Sigmoid colon (tissue), 7 donors: ENCODE results near the gene CPLX3. TPM values are rescaled to one million over a fixed set of nuclear protein-coding genes. Genes with fewer than 3 reads are reported as not detected.

Experiments
- DNase-seq: peaks from one replicate; pipeline ENCODE4 v3.0.0-alpha.2; 2019
- H3K27ac ChIP-seq, 4 donors: fragments of 200-600 bp; sonication (generic); one replicate each; pipeline ENCODE4 v1.5.1; 2016 to 2019; ENCODE audit warnings: mild to moderate bottlenecking in 1 of 4
- H3K27me3 ChIP-seq, 3 donors: fragments of 200-600 bp; sonication (generic); one replicate each; pipeline ENCODE4 v1.5.1; 2019; ENCODE audit warnings: mild to moderate bottlenecking in 1 of 3
- H3K36me3 ChIP-seq, 4 donors: fragments of 200-600 bp; sonication (generic); one replicate each; pipeline ENCODE4 v1.5.1; 2016 to 2019
- H3K4me1 ChIP-seq, 4 donors: fragments of 200-600 bp; sonication (generic); one replicate each; pipeline ENCODE4 v1.5.1; 2017 to 2019
- H3K4me3 ChIP-seq, 4 donors: fragments of 200-600 bp; sonication (generic); one replicate each; pipeline ENCODE4 v1.5.1; 2017 to 2019; ENCODE audit warnings: mild to moderate bottlenecking in 2 of 4, moderate library complexity in 1 of 4
- H3K9me3 ChIP-seq, 4 donors: fragments of 200-600 bp in 3 of 4; sonication (generic) in 3 of 4; one replicate each; pipeline versions ENCODE4 v1.5.1 to v1.6.1; 2013 to 2019
- CTCF ChIP-seq, 4 experiments: fragments of 450-650 bp in 3 of 4; fragments of 200-600 bp in 1 of 4; IDR thresholded peaks; one replicate each; pipeline ENCODE4 v1.5.1; 2016 to 2019; ENCODE audit warnings: antibody characterized with exemption in 4 of 4, mild to moderate bottlenecking in 3 of 4, moderate library complexity in 2 of 4
- EP300 ChIP-seq, 4 donors: sonication (generic); formaldehyde crosslinking; IDR thresholded peaks; one replicate each; pipeline ENCODE4 v1.6.1; 2017; ENCODE audit warnings: antibody characterized with exemption in 4 of 4
- POLR2A ChIP-seq, 2 donors: fragments of 450-650 bp; IDR thresholded peaks; one replicate each; pipeline ENCODE4 v1.6.1; 2016; ENCODE audit warnings: antibody characterized with exemption in 2 of 2, mild to moderate bottlenecking in 2 of 2, moderate library complexity in 2 of 2
- POLR2AphosphoS5 ChIP-seq, 4 donors: sonication (generic); formaldehyde crosslinking; IDR thresholded peaks; one replicate each; pipeline ENCODE4 v1.6.1; 2017; ENCODE audit warnings: antibody characterized with exemption in 4 of 4
- WGBS, 2 donors: extraction: QIAGEN DNeasy Blood & Tissue Kit; methylation state at CpG; one replicate each; pipeline ENCODE4 v1.1.7; 2013; 5-methylcytosine and 5-hydroxymethylcytosine counted together
- intact Hi-C: fragments of 100-400 bp; cut with DNase I; formaldehyde crosslinking; loops from one replicate; pipeline ENCODE4 v1.15.1; 2023
- polyA plus RNA-seq, 3 donors: library from polyadenylated mRNA; stranded (reverse); fragments of 200-250 nt; gene quantifications; one replicate each; pipeline ENCODE4 v1.2.3, GENCODE V29; 2013
- total RNA-seq, 4 donors: library from RNA; depleted of rRNA; stranded (reverse); fragments of >200 nt; gene quantifications; one replicate each; pipeline ENCODE4 v1.1.0, GENCODE V29; 2016
- donor health status: healthy with polysubstance abuse.
- donor health status: Bipolar disorder and iron deficiency.
- donor health status: healthy.

Gene CPLX3
- total and polyA plus RNA-seq, 7 donors: 0.28 to 0.41 TPM; not detected in 5

GRCh38 chr15:74809956-74810355, 16.5 kb upstream of the CPLX3 start:
- peaks cover 0 to 6% (median 2%) of the 10 kb centered on the region in 4 donors for H3K4me1 ChIP-seq
- no peaks in the 10 kb centered on the region for H3K27me3 ChIP-seq
- no peaks in the 10 kb centered on the region for H3K9me3 ChIP-seq
- TF ChIP-seq CTCF (IDR thresholded peaks at IDR 0.05) (no peak), POLR2AphosphoS5 (IDR thresholded peaks at IDR 0.05) (no peak), EP300 (IDR thresholded peaks at IDR 0.05) (no peak), POLR2A (IDR thresholded peaks at IDR 0.05) (no peak)
- no peak overlapping the region for H3K4me3 ChIP-seq
- intact Hi-C loops: no loop called here
- no peaks in the 10 kb centered on the region for H3K36me3 ChIP-seq
- 86 to 89% methylated on average over 3 of the region's 3 CpGs for WGBS, 2 donors
- no peak for DNase-seq
- H3K27ac ChIP-seq: no peak overlapping the region

- Histone ChIP-seq H3K4me3 (no peak within 1 kb of the TSS), H3K4me1 (peaks cover 0 to 25% (median 18%) of the 10 kb centered on the region in 4 donors), H3K36me3 (no peaks in the 10 kb centered on the region), H3K27ac (no peak within 1 kb of the TSS), H3K9me3 (no peaks in the 10 kb centered on the region), H3K27me3 (no peaks in the 10 kb centered on the region)
- 80 to 86% methylated on average over 12 of the region's 12 CpGs for WGBS, 2 donors
- no peak for TF ChIP-seq POLR2A (IDR thresholded peaks at IDR 0.05)
- TF ChIP-seq EP300 (IDR thresholded peaks at IDR 0.05): no peak
- TF ChIP-seq CTCF (IDR thresholded peaks at IDR 0.05): no peak
- TF ChIP-seq POLR2AphosphoS5 (IDR thresholded peaks at IDR 0.05): no peak
- intact Hi-C loops: no loop called here
- no peak for DNase-seq
Observed at GRCh38 chr15:74812533-74812932, 13.9 kb upstream of the CPLX3 start, which contains the start of gene LMAN1L. Gene LMAN1L, plus strand, starts transcription at chr15:74812835. Its CDS starts 20 bp downstream, at chr15:74812855.

- WGBS, 2 donors: 43 to 70% methylated on average over 10 of the region's 10 CpGs
- H3K9me3 ChIP-seq: no peaks in the 10 kb centered on the region
- no peaks in the 10 kb centered on the region for H3K36me3 ChIP-seq
- H3K27ac ChIP-seq: peak overlapping the region in 3 of 4 donors; percentile 17 to 61 (median 59)
- no peak for DNase-seq
- intact Hi-C loops: no loop called here
- TF ChIP-seq POLR2AphosphoS5 (IDR thresholded peaks at IDR 0.05) (no peak), EP300 (IDR thresholded peaks at IDR 0.05) (no peak), CTCF (IDR thresholded peaks at IDR 0.05) (no peak), POLR2A (IDR thresholded peaks at IDR 0.05) (no peak)
- no peak overlapping the region for H3K4me3 ChIP-seq
- H3K27me3 ChIP-seq: no peaks in the 10 kb centered on the region
- peaks cover 0 to 29% (median 19%) of the 10 kb centered on the region in 4 donors for H3K4me1 ChIP-seq
Observed at GRCh38 chr15:74815121-74815934, 11.1 kb upstream of the CPLX3 start.

- intact Hi-C loops: loop anchor here (2.0 kb wide), 1 partner anchor 15 kb away; no protein-coding TSS in a partner anchor
- Histone ChIP-seq H3K27me3 (no peaks in the 10 kb centered on the region), H3K4me1 (peaks cover 0 to 29% (median 19%) of the 10 kb centered on the region in 4 donors), H3K36me3 (no peaks in the 10 kb centered on the region), H3K27ac (peak overlapping the region in 2 of 4 donors; percentile 59 to 61), H3K9me3 (no peaks in the 10 kb centered on the region), H3K4me3 (no peak overlapping the region)
- 79 to 92% methylated on average over 15 of the region's 15 CpGs for WGBS, 2 donors
- no peak for DNase-seq
- TF ChIP-seq EP300 (IDR thresholded peaks at IDR 0.05): no peak
- no peak for TF ChIP-seq POLR2AphosphoS5 (IDR thresholded peaks at IDR 0.05)
- no peak for TF ChIP-seq CTCF (IDR thresholded peaks at IDR 0.05)
- TF ChIP-seq POLR2A (IDR thresholded peaks at IDR 0.05): no peak
Observed at GRCh38 chr15:74815961-74816360, 10.5 kb upstream of the CPLX3 start.
